DND-41 (cell line): Measurements from ENCODE around the gene VDAC2.
"Not testable (repeated sequence)": the region's sequence is repeated elsewhere in the genome, so short reads cannot be mapped to it uniquely, and the experiment has no call there.

ENCODE experiments used
- ATAC-seq: fragments of 200-7000 bp; cut with Tn5 transposase; 3 replicates; pipeline ENCODE4 v1.9.1; 2021; ENCODE audit warnings: low read depth; ENCODE audit not compliant: insufficient read depth
- DNase-seq: peaks from one replicate; pipeline ENCODE4 v3.0.0-alpha.2; 2020
- H2AFZ ChIP-seq: 2 replicates; pipeline ENCODE4 v1.6.0; 2012; ENCODE audit warnings: low read depth, low read length
- H3K27ac ChIP-seq: 2 replicates; pipeline ENCODE4 v1.5.1; 2012; ENCODE audit warnings: low read length, inconsistent platforms
- H3K27me3 ChIP-seq: fragments of 200-600 bp; sonication (generic); 2 replicates; pipeline ENCODE4 v1.6.0; 2012; ENCODE audit warnings: low read length, mild to moderate bottlenecking, inconsistent platforms; ENCODE audit not compliant: insufficient read depth, poor library complexity
- H3K36me3 ChIP-seq: 2 replicates; pipeline ENCODE4 v1.5.1; 2012; ENCODE audit warnings: low read length, inconsistent platforms; ENCODE audit not compliant: insufficient read depth
- H3K4me1 ChIP-seq: 2 replicates; pipeline ENCODE4 v1.5.1; 2012; ENCODE audit warnings: mild to moderate bottlenecking, low read length; ENCODE audit not compliant: insufficient read depth
- H3K4me2 ChIP-seq: 2 replicates; pipeline ENCODE4 v1.6.0; 2012; ENCODE audit warnings: mild to moderate bottlenecking, moderate library complexity, low read length, inconsistent platforms; ENCODE audit not compliant: insufficient read depth
- H3K4me3 ChIP-seq, 2 experiments: fragments of 200-600 bp in 1 of 2; shearing (Covaris generic) in 1 of 2; 2 replicates each; pipeline ENCODE4 v1.5.1; 2012 to 2016; ENCODE audit warnings: inconsistent platforms in 2 of 2, low read length in 2 of 2, mild to moderate bottlenecking in 2 of 2, low read depth in 1 of 2, moderate library complexity in 1 of 2
- H3K79me2 ChIP-seq: 2 replicates; pipeline ENCODE4 v1.6.0; 2012; ENCODE audit warnings: low read length, inconsistent platforms; ENCODE audit not compliant: insufficient read depth
- H3K9ac ChIP-seq: 2 replicates; pipeline ENCODE4 v1.6.0; 2012; ENCODE audit warnings: low read depth, mild to moderate bottlenecking, inconsistent platforms, low read length, moderate library complexity
- H3K9me3 ChIP-seq: 2 replicates; pipeline ENCODE4 v1.5.1; 2012; ENCODE audit warnings: low read length, moderate library complexity, mild to moderate bottlenecking, inconsistent platforms; ENCODE audit not compliant: insufficient read depth, severe bottlenecking
- H4K20me1 ChIP-seq: 2 replicates; pipeline ENCODE4 v1.6.0; 2012; ENCODE audit warnings: low read length; ENCODE audit not compliant: insufficient read depth
- EZH2 ChIP-seq: IDR thresholded peaks from 3 replicates; pipeline ENCODE4 v1.6.1; 2012; ENCODE audit warnings: borderline replicate concordance, low read depth, mild to moderate bottlenecking, moderate library complexity, low read length, inconsistent platforms; ENCODE audit not compliant: severe bottlenecking
- TF ChIP-seq, protein P1 (sequence below): IDR thresholded peaks from 2 replicates; pipeline ENCODE4 v1.5.1; 2012; ENCODE audit warnings: borderline replicate concordance, low read length, moderate library complexity, mild to moderate bottlenecking; ENCODE audit not compliant: poor library complexity, severe bottlenecking; ENCODE audit errors: extremely low read depth

VDAC2 gene

DNA sequence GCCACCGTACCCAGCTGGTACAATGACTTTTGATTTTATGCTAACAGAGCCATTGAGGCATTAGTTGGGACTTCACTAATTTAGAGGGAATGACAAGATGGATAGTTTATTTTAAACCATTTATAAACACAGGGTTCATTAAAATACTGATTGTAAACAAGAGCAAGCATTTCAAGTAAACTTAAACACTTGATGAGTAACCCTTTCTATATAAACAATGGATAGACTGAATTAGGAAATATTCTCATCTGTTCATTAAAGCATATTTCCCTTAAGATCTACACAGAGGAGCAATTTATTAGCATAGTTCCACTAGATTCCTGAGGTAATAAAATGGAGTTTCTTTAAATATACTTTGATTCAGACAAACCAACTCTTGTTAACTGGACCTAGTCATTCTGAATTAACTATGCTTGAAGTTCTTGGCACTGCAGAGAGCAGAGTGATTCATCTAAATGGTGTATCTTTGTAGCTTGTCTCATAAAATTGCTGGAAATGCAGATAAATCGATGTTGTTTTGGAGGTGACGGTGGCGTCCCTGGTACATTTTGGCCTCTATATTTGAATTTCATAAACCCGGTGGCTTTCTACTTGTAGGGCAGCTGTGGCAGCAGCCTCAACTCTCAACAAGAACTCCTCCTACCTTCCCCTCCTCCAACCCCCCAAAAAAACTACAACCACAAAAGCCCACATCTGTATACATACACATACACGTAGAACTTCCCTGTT lies 15.4 kb upstream of the VDAC2 start:
- no peak for DNase-seq
- Histone ChIP-seq H3K4me2 (no peak overlapping the region), H4K20me1 (no peaks in the 10 kb centered on the region), H3K9ac (no peak overlapping the region), H3K9me3 (no peaks in the 10 kb centered on the region), H3K79me2 (no peaks in the 10 kb centered on the region), H3K27me3 (no peaks in the 10 kb centered on the region), H3K4me3 (no peak overlapping the region), H3K4me1 (no peaks in the 10 kb centered on the region), H2AFZ (no peak overlapping the region), H3K27ac (no peak overlapping the region), H3K36me3 (0 out of 2 replicates have a peak, but pooled peaks cover 2% of the 10 kb centered on the region)
- ATAC-seq = no peak
- no peak for TF ChIP-seq EZH2

GRCh38 chr10:75197066-75197465 lies 13.5 kb upstream of the VDAC2 start:
- Histone ChIP-seq H3K9me3 (no peaks in the 10 kb centered on the region), H2AFZ (no peak overlapping the region), H3K4me3 (no peak overlapping the region), H3K4me1 (no peaks in the 10 kb centered on the region), H3K27me3 (no peaks in the 10 kb centered on the region), H3K79me2 (no peaks in the 10 kb centered on the region), H3K36me3 (0 out of 2 replicates have a peak, but pooled peaks cover 2% of the 10 kb centered on the region), H4K20me1 (no peaks in the 10 kb centered on the region), H3K9ac (no peak overlapping the region), H3K4me2 (no peak overlapping the region), H3K27ac (no peak overlapping the region)
- ATAC-seq = no peak
- TF ChIP-seq, protein P1, sequence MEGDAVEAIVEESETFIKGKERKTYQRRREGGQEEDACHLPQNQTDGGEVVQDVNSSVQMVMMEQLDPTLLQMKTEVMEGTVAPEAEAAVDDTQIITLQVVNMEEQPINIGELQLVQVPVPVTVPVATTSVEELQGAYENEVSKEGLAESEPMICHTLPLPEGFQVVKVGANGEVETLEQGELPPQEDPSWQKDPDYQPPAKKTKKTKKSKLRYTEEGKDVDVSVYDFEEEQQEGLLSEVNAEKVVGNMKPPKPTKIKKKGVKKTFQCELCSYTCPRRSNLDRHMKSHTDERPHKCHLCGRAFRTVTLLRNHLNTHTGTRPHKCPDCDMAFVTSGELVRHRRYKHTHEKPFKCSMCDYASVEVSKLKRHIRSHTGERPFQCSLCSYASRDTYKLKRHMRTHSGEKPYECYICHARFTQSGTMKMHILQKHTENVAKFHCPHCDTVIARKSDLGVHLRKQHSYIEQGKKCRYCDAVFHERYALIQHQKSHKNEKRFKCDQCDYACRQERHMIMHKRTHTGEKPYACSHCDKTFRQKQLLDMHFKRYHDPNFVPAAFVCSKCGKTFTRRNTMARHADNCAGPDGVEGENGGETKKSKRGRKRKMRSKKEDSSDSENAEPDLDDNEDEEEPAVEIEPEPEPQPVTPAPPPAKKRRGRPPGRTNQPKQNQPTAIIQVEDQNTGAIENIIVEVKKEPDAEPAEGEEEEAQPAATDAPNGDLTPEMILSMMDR = no peak
- TF ChIP-seq EZH2 = no peak
- DNase-seq = no peak

DNA sequence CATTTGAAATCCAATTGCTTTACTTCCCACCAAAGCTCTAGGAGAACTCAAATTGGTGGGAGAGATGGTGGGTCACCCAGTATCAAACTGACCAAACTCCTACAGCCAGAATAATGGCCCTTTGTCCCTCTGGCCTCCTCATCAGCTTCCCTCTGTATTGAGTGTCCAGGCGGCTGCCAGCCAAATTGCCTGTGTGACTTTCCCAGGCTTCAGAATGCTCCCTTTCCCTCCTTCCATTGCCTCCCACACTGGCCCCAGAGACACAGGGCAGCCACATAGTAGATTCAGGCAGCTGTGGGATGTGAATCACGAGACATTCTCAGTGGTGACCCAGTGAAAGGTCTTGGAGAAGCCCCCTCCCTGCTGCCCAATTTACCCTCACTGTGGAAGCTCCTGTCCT lies 12.7 kb upstream of the VDAC2 start:
- Histone ChIP-seq H3K27ac (no peak overlapping the region), H4K20me1 (no peaks in the 10 kb centered on the region), H3K9ac (no peak overlapping the region), H3K4me1 (no peaks in the 10 kb centered on the region), H3K4me3 (no peak overlapping the region), H3K79me2 (no peaks in the 10 kb centered on the region), H3K27me3 (no peaks in the 10 kb centered on the region), H3K9me3 (no peaks in the 10 kb centered on the region), H3K4me2 (no peak overlapping the region), H3K36me3 (0 out of 2 replicates have a peak, but pooled peaks cover 2% of the 10 kb centered on the region), H2AFZ (no peak overlapping the region)
- TF ChIP-seq, protein P1 = no peak
- TF ChIP-seq EZH2 = no peak
- no peak for ATAC-seq
- DNase-seq = no peak

GRCh38 chr10:75199949-75200348 lies 10.6 kb upstream of the VDAC2 start:
- H3K9ac ChIP-seq, H3K27me3 ChIP-seq, H3K36me3 ChIP-seq, H2AFZ ChIP-seq, H3K27ac ChIP-seq, ATAC-seq, H3K79me2 ChIP-seq, DNase-seq, H3K9me3 ChIP-seq, H4K20me1 ChIP-seq, H3K4me3 ChIP-seq, H3K4me1 ChIP-seq, H3K4me2 ChIP-seq: not testable (repeated sequence)
